Fibroblast of lung (primary cell): Measurements from ENCODE around the gene WDR47.

Experiments used
- CTCF ChIP-seq, 2 donors: IDR thresholded peaks in 1 of 2; conservative IDR thresholded peaks in 1 of 2; 1 replicate in 1 of 2; 2 replicates in 1 of 2; pipeline ENCODE4 v1.5.1; 2011 to 2012; ENCODE audit warnings: low read length in 2 of 2, control low read depth in 1 of 2, inconsistent platforms in 1 of 2, low read depth in 1 of 2, mild to moderate bottlenecking in 1 of 2
- EZH2 ChIP-seq: IDR thresholded peaks from 2 replicates; pipeline ENCODE4 v1.5.1; 2012; ENCODE audit warnings: low read length, control low read depth, mild to moderate bottlenecking; ENCODE audit errors: missing control alignments

GRCh38 chr1:109020693-109021257 lies 21.1 kb downstream of the WDR47 start:
- TF ChIP-seq CTCF (conservative IDR thresholded peaks at IDR 0.05 in 1 of 2, IDR thresholded peaks at IDR 0.05 in 1 of 2; ENCODE audit: low read depth in 1 of 2, low read length in 2 of 2), result no peak
- TF ChIP-seq EZH2, result no peak
